ENCODE measurements around the gene SPEF2.

SPEF2 gene

GRCh38 chr5:35683466-35683865, 65.8 kb downstream of the SPEF2 start:
- Histone ChIP-seq H3K4ac (ENCODE audit: low read depth, low read length) (no peak overlapping the region), H3K79me1 (ENCODE audit: low read length) (no peaks in the 10 kb centered on the region), H3K27ac (ENCODE audit: low read depth, low read length) (no peak overlapping the region), H3K18ac (ENCODE audit: low read length) (no peak overlapping the region), H3K9me3 (ENCODE audit: insufficient read depth, low read depth, low read length) (no peaks in the 10 kb centered on the region), H4K91ac (ENCODE audit: low read depth, low read length) (no peak overlapping the region), H3K14ac (ENCODE audit: low read length) (no peak overlapping the region), H3K27me3 (ENCODE audit: insufficient read depth, low read length) (no peaks in the 10 kb centered on the region), H4K12ac (ENCODE audit: low read depth, low read length) (no peak overlapping the region), H3K9ac (ENCODE audit: low read length) (no peak overlapping the region), H3K4me2 (ENCODE audit: low read length) (no peak overlapping the region), H2BK120ac (ENCODE audit: insufficient read depth, low read length, poor library complexity) (no peak overlapping the region), H2BK5ac (ENCODE audit: low read depth, low read length, poor library complexity) (no peak overlapping the region), H3K79me2 (ENCODE audit: control insufficient read depth, insufficient read depth, low read length, poor library complexity) (no peaks in the 10 kb centered on the region), H3K23ac (ENCODE audit: low read length) (no peak overlapping the region), H3K4me3 (ENCODE audit: low read depth, low read length) (no peak overlapping the region), H4K8ac (ENCODE audit: low read depth, low read length) (no peak overlapping the region), H2AK5ac (ENCODE audit: low read length) (no peak overlapping the region), H2AFZ (ENCODE audit: insufficient read depth, low read length, poor library complexity) (no peak overlapping the region), H3K36me3 (ENCODE audit: control insufficient read depth in 1 of 2, insufficient read depth in 2 of 2, low read length in 2 of 2) (no peaks in the 10 kb centered on the region), H3K4me1 (ENCODE audit: control insufficient read depth in 1 of 2, insufficient read depth in 2 of 2, low read length in 2 of 2) (no peaks in the 10 kb centered on the region), H2BK12ac (ENCODE audit: low read length) (no peak overlapping the region)
- no peak for DNase-seq
- WGBS (ENCODE audit: extremely low coverage, insufficient coverage, insufficient read length), result no CpG with 5 or more reads among the region's 6 CpGs

- Histone ChIP-seq H4K12ac (ENCODE audit: low read depth, low read length) (no peak overlapping the region), H3K9me3 (ENCODE audit: insufficient read depth, low read depth, low read length) (no peaks in the 10 kb centered on the region), H4K8ac (ENCODE audit: low read depth, low read length) (no peak overlapping the region), H2BK5ac (ENCODE audit: low read depth, low read length, poor library complexity) (no peak overlapping the region), H3K79me2 (ENCODE audit: control insufficient read depth, insufficient read depth, low read length, poor library complexity) (no peaks in the 10 kb centered on the region), H3K27me3 (ENCODE audit: insufficient read depth, low read length) (no peaks in the 10 kb centered on the region), H2AFZ (ENCODE audit: insufficient read depth, low read length, poor library complexity) (no peak overlapping the region), H4K91ac (ENCODE audit: low read depth, low read length) (no peak overlapping the region), H3K9ac (ENCODE audit: low read length) (no peak overlapping the region), H3K79me1 (ENCODE audit: low read length) (no peaks in the 10 kb centered on the region), H3K18ac (ENCODE audit: low read length) (no peak overlapping the region), H3K36me3 (ENCODE audit: control insufficient read depth in 1 of 2, insufficient read depth in 2 of 2, low read length in 2 of 2) (no peaks in the 10 kb centered on the region), H3K4me3 (ENCODE audit: low read depth, low read length) (no peak overlapping the region), H3K4ac (ENCODE audit: low read depth, low read length) (no peak overlapping the region), H3K23ac (ENCODE audit: low read length) (no peak overlapping the region), H2BK120ac (ENCODE audit: insufficient read depth, low read length, poor library complexity) (no peak overlapping the region), H3K4me1 (ENCODE audit: control insufficient read depth in 1 of 2, insufficient read depth in 2 of 2, low read length in 2 of 2) (no peaks in the 10 kb centered on the region), H3K14ac (ENCODE audit: low read length) (no peak overlapping the region), H2BK12ac (ENCODE audit: low read length) (no peak overlapping the region), H3K4me2 (ENCODE audit: low read length) (no peak overlapping the region), H2AK5ac (ENCODE audit: low read length) (no peak overlapping the region), H3K27ac (ENCODE audit: low read depth, low read length) (no peak overlapping the region)
- no peak for DNase-seq
- no CpG with 5 or more reads among the region's 1 CpG for WGBS (ENCODE audit: extremely low coverage, insufficient coverage, insufficient read length)
Measured at GRCh38 chr5:35685161-35685560, 67.5 kb downstream of the SPEF2 start.

GRCh38 chr5:35687961-35688360, 70.3 kb downstream of the SPEF2 start:
- WGBS (ENCODE audit: extremely low coverage, insufficient coverage, insufficient read length), result no CpG with 5 or more reads among the region's 2 CpGs
- Histone ChIP-seq H2BK12ac (ENCODE audit: low read length) (no peak overlapping the region), H3K18ac (ENCODE audit: low read length) (no peak overlapping the region), H3K9ac (ENCODE audit: low read length) (no peak overlapping the region), H4K12ac (ENCODE audit: low read depth, low read length) (no peak overlapping the region), H3K14ac (ENCODE audit: low read length) (no peak overlapping the region), H3K4me2 (ENCODE audit: low read length) (no peak overlapping the region), H3K27me3 (ENCODE audit: insufficient read depth, low read length) (no peaks in the 10 kb centered on the region), H2BK120ac (ENCODE audit: insufficient read depth, low read length, poor library complexity) (no peak overlapping the region), H3K4ac (ENCODE audit: low read depth, low read length) (no peak overlapping the region), H3K36me3 (ENCODE audit: control insufficient read depth in 1 of 2, insufficient read depth in 2 of 2, low read length in 2 of 2) (no peaks in the 10 kb centered on the region), H3K9me3 (ENCODE audit: insufficient read depth, low read depth, low read length) (no peaks in the 10 kb centered on the region), H3K79me2 (ENCODE audit: control insufficient read depth, insufficient read depth, low read length, poor library complexity) (no peaks in the 10 kb centered on the region), H3K27ac (ENCODE audit: low read depth, low read length) (no peak overlapping the region), H3K23ac (ENCODE audit: low read length) (no peak overlapping the region), H4K8ac (ENCODE audit: low read depth, low read length) (no peak overlapping the region), H3K4me3 (ENCODE audit: low read depth, low read length) (no peak overlapping the region), H4K91ac (ENCODE audit: low read depth, low read length) (no peak overlapping the region), H2BK5ac (ENCODE audit: low read depth, low read length, poor library complexity) (no peak overlapping the region), H3K4me1 (ENCODE audit: control insufficient read depth in 1 of 2, insufficient read depth in 2 of 2, low read length in 2 of 2) (no peaks in the 10 kb centered on the region), H2AFZ (ENCODE audit: insufficient read depth, low read length, poor library complexity) (no peak overlapping the region), H3K79me1 (ENCODE audit: low read length) (no peaks in the 10 kb centered on the region), H2AK5ac (ENCODE audit: low read length) (no peak overlapping the region)
- no peak for DNase-seq

GRCh38 chr5:35694481-35694880, 76.8 kb downstream of the SPEF2 start:
- Histone ChIP-seq H3K79me2 (ENCODE audit: control insufficient read depth, insufficient read depth, low read length, poor library complexity) (no peaks in the 10 kb centered on the region), H3K4me3 (ENCODE audit: low read depth, low read length) (no peak overlapping the region), H4K91ac (ENCODE audit: low read depth, low read length) (no peak overlapping the region), H4K12ac (ENCODE audit: low read depth, low read length) (no peak overlapping the region), H2BK12ac (ENCODE audit: low read length) (no peak overlapping the region), H3K79me1 (ENCODE audit: low read length) (no peaks in the 10 kb centered on the region), H2BK5ac (ENCODE audit: low read depth, low read length, poor library complexity) (no peak overlapping the region), H3K18ac (ENCODE audit: low read length) (no peak overlapping the region), H3K4me1 (ENCODE audit: control insufficient read depth in 1 of 2, insufficient read depth in 2 of 2, low read length in 2 of 2) (no peaks in the 10 kb centered on the region), H3K27ac (ENCODE audit: low read depth, low read length) (no peak overlapping the region), H3K9me3 (ENCODE audit: insufficient read depth, low read depth, low read length) (no peaks in the 10 kb centered on the region), H3K23ac (ENCODE audit: low read length) (no peak overlapping the region), H3K4me2 (ENCODE audit: low read length) (no peak overlapping the region), H2AK5ac (ENCODE audit: low read length) (no peak overlapping the region), H3K36me3 (ENCODE audit: control insufficient read depth in 1 of 2, insufficient read depth in 2 of 2, low read length in 2 of 2) (no peaks in the 10 kb centered on the region), H4K8ac (ENCODE audit: low read depth, low read length) (no peak overlapping the region), H3K14ac (ENCODE audit: low read length) (no peak overlapping the region), H3K4ac (ENCODE audit: low read depth, low read length) (no peak overlapping the region), H3K9ac (ENCODE audit: low read length) (no peak overlapping the region), H2AFZ (ENCODE audit: insufficient read depth, low read length, poor library complexity) (no peak overlapping the region), H3K27me3 (ENCODE audit: insufficient read depth, low read length) (no peaks in the 10 kb centered on the region), H2BK120ac (ENCODE audit: insufficient read depth, low read length, poor library complexity) (no peak overlapping the region)
- DNase-seq, result no peak
- no CpG with 5 or more reads among the region's 2 CpGs for WGBS (ENCODE audit: extremely low coverage, insufficient coverage, insufficient read length)

Measured in trophoblast cell (in vitro differentiated cells and primary cell).